ENCODE measurements around the gene NAALADL1. TPM values are rescaled to one million over a fixed set of nuclear protein-coding genes. Genes with fewer than 3 reads are reported as not detected.
A peak's percentile ranks its signal among the peaks of the same experiment; 100 is the strongest.

Gene NAALADL1
- total and polyA plus RNA-seq, 9 of the 15 experiments (the other 6 are each of a cell fraction or from before 2014, with no cell fraction given) = 0.06 to 0.72 (median 0.22) TPM; not detected in 4

DNA sequence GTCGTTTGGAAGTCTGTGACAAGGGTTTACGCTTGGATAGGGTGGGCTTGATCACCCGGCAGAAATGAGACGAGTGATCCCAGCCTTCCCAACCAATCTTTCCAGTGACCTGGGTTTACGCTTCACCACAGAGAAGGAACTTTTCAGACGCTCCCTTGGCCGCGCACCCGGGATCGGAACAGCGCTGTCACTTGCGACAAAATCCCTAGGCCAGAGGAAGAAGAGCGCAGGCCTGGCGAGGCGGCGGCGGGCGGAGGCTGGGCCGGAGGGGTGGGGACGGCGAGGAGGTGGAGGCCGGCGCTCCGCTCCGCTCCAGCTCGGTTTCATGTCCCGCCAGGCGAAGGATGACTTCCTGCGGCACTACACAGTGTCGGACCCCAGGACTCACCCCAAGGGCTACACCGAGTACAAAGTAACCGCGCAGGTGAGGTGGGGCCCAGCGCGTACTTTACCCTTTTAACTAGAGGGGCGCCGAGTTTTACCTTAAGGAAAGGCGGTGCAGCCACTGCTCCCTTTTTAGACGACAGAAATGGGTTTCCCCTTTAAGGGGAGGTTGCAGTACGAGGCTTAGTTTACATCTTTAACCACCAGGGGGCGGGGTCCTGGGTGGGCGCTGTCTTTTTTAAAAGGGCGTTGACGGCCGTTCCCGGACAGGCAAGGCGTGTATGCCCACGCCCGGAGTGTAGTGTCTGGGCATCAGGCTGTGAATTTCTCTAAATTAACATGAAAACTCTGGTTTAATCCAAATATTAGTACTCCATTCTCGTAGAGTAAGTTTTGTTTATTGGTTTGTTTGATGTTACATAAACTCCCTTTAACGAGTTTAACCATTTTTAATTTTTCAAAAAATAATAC, 30.9 kb downstream of the NAALADL1 start, which contains the start of gene SNX15 (continued):
- TF ChIP-seq RREB1 (CRISPR knock-in tag; IDR thresholded peaks at IDR 0.05) (no peak), ZNF780A (CRISPR knock-in tag; IDR thresholded peaks at IDR 0.05) (no peak), ARID4B (CRISPR knock-in tag; IDR thresholded peaks at IDR 0.05) (peak; percentile 87), TRIM28 (IDR thresholded peaks at IDR 0.05) (peak; percentile 60; the same call in 1 of the 2 replicates), SMAD4 (CRISPR knock-in tag; conservative IDR thresholded peaks at IDR 0.05) (peak; percentile 76; the same call in 1 of the 2 replicates), ZNF655 (CRISPR knock-in tag; IDR thresholded peaks at IDR 0.05) (no peak)
- TF ChIP-seq, protein P1, sequence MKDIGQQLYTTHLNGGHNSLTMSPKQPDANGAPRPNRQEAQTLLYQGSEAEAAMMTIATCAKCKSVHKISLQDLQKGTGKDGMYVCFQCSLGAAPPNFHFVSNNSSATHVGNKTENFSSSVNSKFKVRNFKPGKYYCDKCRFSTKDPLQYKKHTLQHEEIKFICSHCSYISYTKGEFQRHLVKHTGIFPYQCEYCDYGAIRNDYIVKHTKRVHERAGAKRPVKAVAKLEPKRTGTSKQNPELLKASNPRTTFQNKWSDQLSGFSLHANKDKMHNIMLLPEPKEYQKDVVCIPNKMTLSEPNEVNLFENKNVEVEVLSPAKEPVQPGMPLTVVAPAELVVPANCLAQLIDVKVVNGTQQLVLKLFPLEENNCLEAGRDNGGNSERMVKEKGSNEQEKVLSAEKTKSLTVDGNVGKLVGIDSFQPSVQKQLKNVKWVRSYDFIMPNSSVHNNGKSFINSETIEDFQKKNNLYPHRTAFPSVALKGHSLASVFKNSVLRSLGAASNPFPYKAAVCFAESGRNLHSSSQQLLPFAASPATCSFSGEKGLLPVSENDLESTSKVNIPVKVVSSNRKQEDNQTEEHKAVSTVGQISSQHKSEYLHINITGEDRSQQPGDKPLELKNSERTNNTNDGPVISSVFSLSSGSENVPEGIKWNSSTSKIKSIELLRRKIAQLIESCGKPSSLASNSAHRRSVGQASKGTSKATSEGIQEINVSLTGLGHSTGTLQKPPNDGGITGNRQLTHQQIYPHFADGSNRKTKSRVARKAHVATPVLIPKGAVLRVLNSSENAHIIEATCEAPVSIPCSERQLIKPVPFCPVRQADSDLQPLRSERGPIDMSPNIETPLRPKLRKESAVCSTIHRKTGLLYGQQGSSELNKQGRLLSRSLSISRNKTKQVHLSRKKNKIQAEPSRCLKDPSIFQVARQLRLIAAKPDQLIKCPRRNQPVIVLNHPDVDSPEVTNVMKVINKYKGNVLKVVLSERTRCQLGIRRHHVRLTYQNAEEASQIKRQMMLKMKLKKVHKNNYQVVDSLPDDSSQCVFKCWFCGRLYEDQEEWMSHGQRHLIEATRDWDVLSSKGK (CRISPR knock-in tag; IDR thresholded peaks at IDR 0.05) = no peak
- TF ChIP-seq, protein P2, sequence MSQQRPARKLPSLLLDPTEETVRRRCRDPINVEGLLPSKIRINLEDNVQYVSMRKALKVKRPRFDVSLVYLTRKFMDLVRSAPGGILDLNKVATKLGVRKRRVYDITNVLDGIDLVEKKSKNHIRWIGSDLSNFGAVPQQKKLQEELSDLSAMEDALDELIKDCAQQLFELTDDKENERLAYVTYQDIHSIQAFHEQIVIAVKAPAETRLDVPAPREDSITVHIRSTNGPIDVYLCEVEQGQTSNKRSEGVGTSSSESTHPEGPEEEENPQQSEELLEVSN (IDR thresholded peaks at IDR 0.05; ENCODE audit: borderline replicate concordance in 1 of 2, extremely low read depth in 1 of 2, insufficient read depth in 1 of 2, insufficient read length in 1 of 2, low read depth in 1 of 2, low read length in 1 of 2, poor library complexity in 1 of 2, severe bottlenecking in 1 of 2) = peak; percentile 86 to 88

All from K562 (cell line).